GM19239 (cell line): ENCODE results near the gene GTF2H2C_2.
"Not testable (repeated sequence)": the region's sequence is repeated elsewhere in the genome, so short reads cannot be mapped to it uniquely, and the experiment has no call there.

ENCODE experiments used
- DNase-seq: peaks from one replicate; pipeline ENCODE4 v3.0.0; 2011; ENCODE audit warnings: low spot score; ENCODE audit not compliant: insufficient read length
- FAIRE-seq: peaks from 2 replicates; lab custom pipeline; 2011; peaks lifted over from hg19 to GRCh38; lab: Jason Lieb, UNC

The GTF2H2C_2 gene

GRCh38 chr5:70415117-70415516 lies at the start of gene GTF2H2C_2:
Gene GTF2H2C_2, plus strand, starts transcription at chr5:70415368.
- FAIRE-seq, DNase-seq: not testable (repeated sequence)

- DNase-seq, FAIRE-seq: not testable (repeated sequence)
Measured at GRCh38 chr5:70400984-70401686, 14.0 kb upstream of the GTF2H2C_2 start.

GRCh38 chr5:70421322-70421721 lies 6.2 kb downstream of the GTF2H2C_2 start:
- not testable (repeated sequence) for FAIRE-seq, DNase-seq

GRCh38 chr5:70423215-70423614 lies 8.0 kb downstream of the GTF2H2C_2 start:
- FAIRE-seq, DNase-seq: not testable (repeated sequence)

GRCh38 chr5:70438518-70438917 lies 23.4 kb downstream of the GTF2H2C_2 start:
- FAIRE-seq, DNase-seq: not testable (repeated sequence)

- FAIRE-seq, DNase-seq: not testable (repeated sequence)
Measured at GRCh38 chr5:70449565-70449964, 34.4 kb downstream of the GTF2H2C_2 start.

GRCh38 chr5:70451249-70451984 lies 36.2 kb downstream of the GTF2H2C_2 start:
- not testable (repeated sequence) for DNase-seq, FAIRE-seq

- not testable (repeated sequence) for DNase-seq, FAIRE-seq
Measured at GRCh38 chr5:70457093-70457492, 41.9 kb downstream of the GTF2H2C_2 start.

GRCh38 chr5:70459188-70459587 lies 44.0 kb downstream of the GTF2H2C_2 start:
- not testable (repeated sequence) for FAIRE-seq, DNase-seq

GRCh38 chr5:70461984-70462383 lies 46.8 kb downstream of the GTF2H2C_2 start:
- not testable (repeated sequence) for DNase-seq, FAIRE-seq

GRCh38 chr5:70464019-70464637 lies 49.0 kb downstream of the GTF2H2C_2 start:
- FAIRE-seq, DNase-seq: not testable (repeated sequence)

GRCh38 chr5:70469926-70470509 lies 54.9 kb downstream of the GTF2H2C_2 start:
- FAIRE-seq, DNase-seq: not testable (repeated sequence)
